ENCODE measurements around the gene PKDREJ.
"Not testable (repeated sequence)": the region's sequence is repeated elsewhere in the genome, so short reads cannot be mapped to it uniquely, and the experiment has no call there.

Gene PKDREJ

DNA sequence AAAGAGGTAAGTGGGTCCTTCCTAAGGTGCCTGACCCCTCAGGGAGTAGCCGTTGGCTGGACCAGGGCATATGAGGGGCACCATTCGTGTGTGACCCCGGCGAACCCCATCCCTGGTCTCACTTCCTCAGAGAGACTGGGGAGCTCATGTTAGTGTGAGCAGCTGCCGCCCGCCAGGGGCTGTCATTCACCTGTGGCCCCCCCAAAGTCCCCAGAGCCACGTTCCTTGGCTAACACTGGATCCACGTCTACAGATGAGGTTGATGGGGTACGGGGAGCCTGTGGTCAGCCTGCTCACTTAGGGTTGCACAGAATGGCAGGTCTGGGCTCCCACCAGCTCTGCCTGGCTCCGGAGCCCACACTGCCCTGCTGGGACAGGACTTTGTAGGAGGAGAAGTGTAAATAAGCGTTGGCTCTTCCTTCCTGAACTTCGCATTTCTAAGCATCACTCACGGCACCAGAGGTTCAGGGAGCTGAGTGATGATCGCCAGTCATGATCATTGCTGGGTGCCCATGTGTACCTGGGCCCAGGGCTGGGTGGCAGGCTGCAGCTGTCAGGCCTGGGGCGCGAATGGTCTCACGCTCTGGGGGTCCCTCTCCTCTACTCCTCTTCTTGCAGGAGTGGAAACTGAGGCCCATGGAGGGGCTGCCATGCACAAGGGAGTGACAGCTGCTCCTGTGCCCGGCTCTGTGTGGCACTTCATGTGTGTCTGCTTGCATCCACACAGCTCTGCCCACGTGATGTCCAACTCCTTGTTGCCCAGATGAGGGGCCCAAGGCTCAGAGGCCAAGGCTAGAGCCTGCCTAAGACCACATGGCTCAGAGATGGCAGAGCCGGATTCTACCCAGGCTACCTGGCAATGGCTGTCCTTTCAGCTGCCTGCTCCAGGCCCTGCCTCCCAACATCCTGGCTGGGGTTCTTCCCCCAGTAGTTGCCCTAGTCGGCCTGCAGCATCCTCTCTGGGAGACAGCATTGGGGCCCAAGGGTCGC is 15.8 kb upstream of the PKDREJ start:
- H3K9me3 Mint-ChIP-seq: no peaks in the 10 kb centered on the region
- H3K27ac Mint-ChIP-seq: no peak overlapping the region
- no peak for DNase-seq
- H3K4me1 Mint-ChIP-seq (ENCODE audit: low read depth): no peaks in the 10 kb centered on the region
- peaks cover 42% of the 10 kb centered on the region for H3K36me3 Mint-ChIP-seq (ENCODE audit: low read depth)
- no peak overlapping the region for H3K4me3 Mint-ChIP-seq
- no peaks in the 10 kb centered on the region for H3K27me3 Mint-ChIP-seq

DNA sequence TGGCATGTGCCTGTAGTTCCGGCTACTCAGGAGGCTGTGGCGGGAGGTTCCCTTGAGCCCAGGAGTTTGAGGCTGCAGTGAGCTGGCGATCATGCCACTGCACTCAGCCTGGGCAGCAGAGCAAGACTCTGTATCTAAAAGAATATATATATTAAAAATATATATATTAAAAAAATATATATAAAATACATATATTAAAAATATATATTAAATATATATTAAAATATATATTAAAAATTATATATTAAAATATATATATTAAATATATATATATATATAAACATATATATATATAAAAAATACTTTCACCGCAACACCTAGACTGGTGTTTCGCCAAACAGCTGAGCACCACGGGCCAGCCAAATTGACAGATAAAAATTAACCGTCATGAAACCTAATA is 13.4 kb upstream of the PKDREJ start:
- H3K4me3 Mint-ChIP-seq: no peak overlapping the region
- H3K9me3 Mint-ChIP-seq: no peaks in the 10 kb centered on the region
- no peaks in the 10 kb centered on the region for H3K4me1 Mint-ChIP-seq (ENCODE audit: low read depth)
- no peaks in the 10 kb centered on the region for H3K27me3 Mint-ChIP-seq
- no peak for DNase-seq
- peaks cover 44% of the 10 kb centered on the region for H3K36me3 Mint-ChIP-seq (ENCODE audit: low read depth)
- H3K27ac Mint-ChIP-seq: no peak overlapping the region

DNA sequence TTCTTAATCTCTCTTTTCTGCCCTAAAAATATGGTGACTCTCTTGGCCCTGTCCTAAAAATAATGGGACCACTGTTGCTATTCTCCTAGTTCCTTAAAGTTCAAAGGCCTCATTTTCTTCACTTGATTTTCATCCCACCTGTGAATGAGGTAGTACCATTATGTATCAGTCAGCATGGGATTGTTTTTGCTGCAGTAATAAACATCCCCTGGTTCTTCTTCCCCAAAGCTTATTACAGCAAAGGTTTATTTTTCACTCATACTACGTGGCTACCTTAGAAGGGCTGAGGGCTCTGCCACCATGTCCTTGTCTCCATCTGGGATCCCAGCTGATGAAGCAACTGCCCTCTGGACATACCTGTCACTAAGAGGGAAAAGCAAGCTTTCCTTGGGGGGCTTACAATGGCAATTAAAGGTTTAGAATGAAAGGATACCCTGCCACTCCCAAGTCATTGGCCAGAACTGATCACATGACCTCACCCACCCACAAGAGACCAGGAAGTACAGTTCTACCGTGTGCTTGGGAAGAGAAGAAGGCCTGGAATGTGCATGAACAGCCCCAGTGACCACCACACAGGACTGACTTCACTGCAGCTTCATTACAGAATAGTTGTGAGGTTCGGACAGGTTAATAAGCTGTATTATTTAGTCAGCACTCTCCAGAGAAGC is 12.4 kb upstream of the PKDREJ start:
- peaks cover 38% of the 10 kb centered on the region for H3K36me3 Mint-ChIP-seq (ENCODE audit: low read depth)
- no peak overlapping the region for H3K4me3 Mint-ChIP-seq
- DNase-seq: no peak
- H3K4me1 Mint-ChIP-seq (ENCODE audit: low read depth): no peaks in the 10 kb centered on the region
- no peaks in the 10 kb centered on the region for H3K9me3 Mint-ChIP-seq
- H3K27ac Mint-ChIP-seq: no peak overlapping the region
- no peaks in the 10 kb centered on the region for H3K27me3 Mint-ChIP-seq

DNA sequence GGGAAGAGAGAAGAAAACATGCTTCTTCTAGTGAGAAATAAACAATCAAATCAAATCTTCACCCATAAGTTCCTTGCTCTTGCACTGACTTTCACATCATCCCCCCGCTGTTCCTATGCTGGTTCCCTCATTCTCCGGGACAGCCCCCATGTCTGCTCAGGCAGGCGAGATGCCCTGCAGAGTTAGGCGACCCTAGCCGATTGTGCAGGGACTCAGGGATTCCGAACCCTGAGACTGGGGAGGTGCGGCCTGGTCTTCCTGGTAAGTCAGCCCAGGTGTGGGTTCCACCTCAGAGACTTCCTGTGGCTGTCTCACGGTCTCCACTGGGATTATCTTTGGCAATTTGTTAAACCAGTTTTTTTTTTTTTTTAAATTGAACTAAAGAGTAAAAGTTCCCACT is 11.2 kb upstream of the PKDREJ start:
- no peak for DNase-seq
- peaks cover 7% of the 10 kb centered on the region for H3K4me1 Mint-ChIP-seq (ENCODE audit: low read depth)
- H3K36me3 Mint-ChIP-seq (ENCODE audit: low read depth): peaks cover 38% of the 10 kb centered on the region

DNA sequence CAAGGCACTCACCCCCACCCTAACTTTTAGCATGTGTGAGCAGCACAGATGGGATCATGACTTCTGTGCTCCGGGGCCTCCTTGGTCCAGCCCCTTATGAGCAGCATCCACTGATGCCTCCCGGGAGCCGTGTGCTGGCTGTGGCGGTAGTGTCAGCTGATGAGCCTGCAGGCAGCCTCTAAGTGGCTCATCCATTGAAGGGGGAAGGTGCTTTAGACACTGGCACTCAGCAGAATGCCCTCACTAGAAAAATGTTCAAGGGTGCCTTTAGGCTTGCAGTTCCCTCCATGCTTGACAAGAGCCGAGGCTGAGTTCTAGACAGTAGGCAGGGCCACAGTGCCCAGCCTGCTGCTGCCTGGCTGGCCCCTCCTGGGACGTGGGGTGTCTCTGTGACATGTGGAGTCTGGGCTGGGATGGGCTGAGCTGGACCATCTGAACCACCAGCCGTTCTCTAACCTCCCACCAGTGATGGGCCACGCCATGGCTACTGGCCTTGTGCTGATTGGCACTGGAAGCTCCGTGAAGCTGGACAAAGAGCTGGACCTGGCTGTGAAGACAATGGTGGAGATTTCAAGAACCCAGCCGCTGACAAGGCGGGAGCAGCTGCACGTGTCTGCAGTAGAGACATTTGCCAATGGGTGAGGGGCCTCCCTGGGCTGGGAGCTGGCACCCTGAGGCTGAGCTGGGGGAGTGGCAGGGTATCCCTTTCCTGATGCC is 10.4 kb upstream of the PKDREJ start:
- Mint-ChIP-seq H3K27ac (no peak overlapping the region), H3K4me1 (ENCODE audit: low read depth) (peaks cover 12% of the 10 kb centered on the region), H3K36me3 (ENCODE audit: low read depth) (peaks cover 35% of the 10 kb centered on the region), H3K9me3 (no peaks in the 10 kb centered on the region), H3K4me3 (no peak overlapping the region), H3K27me3 (no peaks in the 10 kb centered on the region)
- no peak for DNase-seq

More for the DNA sequence above, 11.2 kb upstream of the PKDREJ start:
- no peak overlapping the region for H3K4me3 Mint-ChIP-seq
- no peaks in the 10 kb centered on the region for H3K9me3 Mint-ChIP-seq
- H3K27me3 Mint-ChIP-seq: no peaks in the 10 kb centered on the region
- no peak overlapping the region for H3K27ac Mint-ChIP-seq

DNA sequence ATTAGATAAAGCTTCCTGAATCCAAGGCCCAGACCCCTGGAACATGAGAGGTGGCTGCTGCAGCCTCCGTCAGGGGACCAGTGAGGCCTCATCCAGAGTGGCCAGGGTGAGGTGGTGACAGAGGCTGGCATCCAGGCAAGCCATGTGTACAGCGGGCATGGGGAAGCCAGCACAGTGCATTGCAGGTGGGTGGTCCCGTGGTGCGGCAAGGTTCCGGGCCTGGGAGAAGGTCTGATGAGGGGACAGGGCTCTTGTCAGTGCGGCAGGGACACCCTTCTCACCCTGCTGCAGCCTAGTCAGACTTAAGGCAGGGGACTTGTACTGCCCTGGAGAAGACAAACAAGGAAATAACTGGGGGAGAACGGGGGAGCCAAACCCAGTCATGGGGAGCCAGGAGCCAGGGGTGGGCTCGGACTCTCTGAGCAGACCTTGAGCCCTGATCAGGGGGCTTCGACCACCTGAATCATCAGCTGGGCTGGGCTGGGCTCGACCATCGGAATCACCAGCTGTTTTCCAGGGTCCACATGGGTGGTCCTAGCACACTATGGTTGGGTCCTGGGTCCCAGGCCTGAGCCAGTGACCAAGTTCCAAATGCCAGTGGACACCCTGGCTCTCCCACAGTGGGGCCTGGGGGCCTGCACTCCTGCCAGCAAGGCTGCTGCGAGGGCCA is 9.8 kb upstream of the PKDREJ start:
- H3K9me3 Mint-ChIP-seq: no peaks in the 10 kb centered on the region
- H3K4me1 Mint-ChIP-seq (ENCODE audit: low read depth): peaks cover 15% of the 10 kb centered on the region
- no peak overlapping the region for H3K4me3 Mint-ChIP-seq
- no peaks in the 10 kb centered on the region for H3K27me3 Mint-ChIP-seq
- no peak for DNase-seq
- H3K36me3 Mint-ChIP-seq (ENCODE audit: low read depth): peaks cover 28% of the 10 kb centered on the region
- H3K27ac Mint-ChIP-seq: no peak overlapping the region

DNA sequence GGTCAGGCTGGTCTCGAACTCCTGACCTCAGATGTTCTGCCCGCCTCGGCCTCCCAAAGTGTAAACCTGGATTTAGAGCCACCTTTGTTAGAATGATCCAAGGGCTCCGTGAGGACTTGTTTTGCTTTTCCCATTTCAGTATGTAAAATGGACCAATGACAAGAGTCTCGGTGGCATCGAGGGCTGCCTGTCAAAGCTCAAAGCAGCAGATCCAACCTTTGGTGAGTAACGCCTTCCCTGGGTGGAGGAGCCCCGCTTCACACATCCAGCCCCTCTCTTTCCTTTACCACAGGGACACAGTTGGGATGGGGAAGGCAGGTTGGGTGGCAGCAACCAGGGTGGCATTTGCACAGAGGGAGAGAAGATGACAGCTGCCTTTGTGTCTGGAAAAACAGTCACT is 9.1 kb upstream of the PKDREJ start:
- DNase-seq: no peak
- peaks cover 31% of the 10 kb centered on the region for H3K36me3 Mint-ChIP-seq (ENCODE audit: low read depth)
- peaks cover 4% of the 10 kb centered on the region for H3K27me3 Mint-ChIP-seq
- no peak overlapping the region for H3K27ac Mint-ChIP-seq
- H3K4me3 Mint-ChIP-seq: no peak overlapping the region
- H3K9me3 Mint-ChIP-seq: no peaks in the 10 kb centered on the region
- H3K4me1 Mint-ChIP-seq (ENCODE audit: low read depth): peaks cover 20% of the 10 kb centered on the region

DNA sequence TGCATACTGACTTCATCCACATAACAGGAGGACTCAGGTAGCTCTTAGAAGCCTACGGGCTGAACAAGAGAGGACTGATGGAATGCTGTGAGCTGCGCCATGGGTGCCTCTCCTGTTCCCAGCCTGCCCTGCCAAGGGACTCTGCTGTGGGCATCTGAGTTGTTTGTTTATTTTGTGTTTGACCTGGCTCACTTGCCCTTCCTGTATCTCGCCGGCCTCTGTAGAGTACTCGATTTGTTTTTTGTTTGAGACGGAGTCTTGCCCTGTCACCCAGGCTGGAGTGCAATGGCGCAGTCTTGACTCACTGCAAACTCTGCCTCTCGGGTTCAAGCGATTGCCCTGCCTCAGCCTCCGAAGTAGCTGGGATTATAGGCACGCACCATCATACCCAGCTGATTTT is 6.4 kb upstream of the PKDREJ start:
- H3K36me3 Mint-ChIP-seq (ENCODE audit: low read depth): peaks cover 13% of the 10 kb centered on the region
- H3K9me3 Mint-ChIP-seq: peaks cover 5% of the 10 kb centered on the region
- peak overlapping the region; percentile 59 for H3K27ac Mint-ChIP-seq
- H3K4me3 Mint-ChIP-seq: peak overlapping the region; percentile 30
- DNase-seq: no peak
- peaks cover 22% of the 10 kb centered on the region for H3K4me1 Mint-ChIP-seq (ENCODE audit: low read depth)
- H3K27me3 Mint-ChIP-seq: peaks cover 26% of the 10 kb centered on the region

DNA sequence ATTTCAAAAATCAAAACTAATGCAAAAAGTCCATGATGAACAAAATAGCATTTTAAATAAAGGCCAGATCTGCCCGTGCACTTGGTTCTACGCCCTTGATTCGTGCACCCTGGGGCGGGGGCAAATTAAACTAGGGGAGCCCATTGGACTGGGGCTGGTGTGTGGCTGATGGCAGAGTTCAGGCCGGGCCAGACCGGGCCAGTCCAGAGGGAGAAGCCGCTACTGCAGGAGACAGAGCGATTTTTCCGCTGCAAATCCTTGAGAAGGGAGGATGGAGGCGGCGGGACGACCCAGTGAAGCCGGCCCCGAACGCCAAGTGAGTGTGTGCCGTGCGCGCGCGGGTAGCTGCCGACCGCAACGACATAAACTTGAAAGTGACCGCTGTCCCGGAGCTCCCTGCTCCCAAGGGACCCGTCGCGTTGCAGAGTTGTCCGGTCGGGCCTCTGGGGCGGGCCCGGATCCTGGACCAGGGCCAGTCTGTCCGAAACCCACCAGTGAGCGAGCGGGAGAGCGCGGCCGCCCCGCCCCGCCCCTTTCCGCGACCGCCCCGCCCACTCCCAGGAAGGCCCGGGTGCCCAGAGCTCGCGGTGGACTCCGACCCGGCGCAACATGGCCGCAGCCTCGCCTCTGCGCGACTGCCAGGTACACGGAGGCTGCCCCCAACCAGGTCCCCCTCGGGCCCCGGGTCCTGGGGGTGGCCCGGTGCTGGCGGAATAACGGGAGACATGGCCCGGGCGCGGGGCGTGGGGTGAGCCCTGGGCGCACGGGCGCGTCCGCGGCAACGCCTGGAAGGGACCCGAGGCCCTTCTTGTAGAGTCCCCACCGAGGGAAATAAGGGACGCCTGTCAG is 4.5 kb upstream of the PKDREJ start, which contains the start of gene TTC38:
Gene TTC38 (plus strand): TSS at position 578 of the 849 bp plus-strand sequence. CDS start 32 bp downstream, at position 610.
- peaks cover 22% of the 10 kb centered on the region for H3K4me1 Mint-ChIP-seq (ENCODE audit: low read depth)
- peaks cover 6% of the 10 kb centered on the region for H3K36me3 Mint-ChIP-seq (ENCODE audit: low read depth)
- peak within 1 kb of the TSS; percentile 71 for H3K27ac Mint-ChIP-seq
- H3K9me3 Mint-ChIP-seq: peaks cover 5% of the 10 kb centered on the region
- DNase-seq: peak; percentile 73
- H3K4me3 Mint-ChIP-seq: peak within 1 kb of the TSS; percentile 84
- H3K27me3 Mint-ChIP-seq: peaks cover 41% of the 10 kb centered on the region

DNA sequence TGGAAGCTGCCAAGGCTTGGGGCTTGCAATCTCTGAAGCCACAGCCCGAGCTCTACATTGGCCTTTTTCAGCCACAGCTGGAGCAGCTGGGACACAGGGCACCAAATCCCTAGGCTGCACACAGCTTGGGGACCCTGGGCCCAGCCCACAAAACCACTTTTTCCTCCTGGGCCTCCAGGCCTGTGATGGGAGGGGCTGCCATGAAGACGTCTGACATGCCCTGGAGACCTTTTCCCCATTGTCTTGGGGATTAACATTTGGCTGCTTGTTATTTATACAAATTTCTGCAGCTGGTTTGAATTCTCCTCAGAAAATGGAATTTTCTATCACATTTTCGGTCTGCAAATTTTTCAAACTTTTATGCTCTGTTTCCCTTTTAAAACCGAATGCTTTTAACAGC is 2.5 kb upstream of the PKDREJ start:
- H3K4me1 Mint-ChIP-seq (ENCODE audit: low read depth): peaks cover 27% of the 10 kb centered on the region
- not testable (repeated sequence) for H3K36me3 Mint-ChIP-seq (ENCODE audit: low read depth); H3K4me3 Mint-ChIP-seq; H3K9me3 Mint-ChIP-seq; H3K27ac Mint-ChIP-seq; DNase-seq
- H3K27me3 Mint-ChIP-seq: peaks cover 61% of the 10 kb centered on the region

DNA sequence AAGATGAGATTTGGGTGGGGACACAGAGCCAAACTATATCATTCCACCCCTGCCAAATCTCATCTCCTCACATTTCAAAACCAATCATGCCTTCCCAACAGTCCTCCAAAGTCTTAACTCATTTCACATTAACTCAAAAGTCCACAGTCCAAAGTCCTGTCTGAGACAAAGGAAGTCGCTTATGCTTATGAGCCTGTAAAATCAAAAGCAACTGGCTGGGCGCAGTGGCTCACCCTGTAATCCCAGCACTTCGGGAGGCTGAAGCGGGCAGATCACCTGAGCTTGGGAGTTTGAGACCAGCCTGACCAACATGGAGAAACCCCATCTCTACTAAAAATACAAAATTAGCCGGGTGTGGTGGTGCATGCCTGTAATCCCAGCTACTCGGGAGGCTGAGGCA is 1.4 kb upstream of the PKDREJ start:
- peaks cover 72% of the 10 kb centered on the region for H3K27me3 Mint-ChIP-seq
- not testable (repeated sequence) for H3K36me3 Mint-ChIP-seq (ENCODE audit: low read depth); H3K4me3 Mint-ChIP-seq; H3K9me3 Mint-ChIP-seq; DNase-seq; H3K27ac Mint-ChIP-seq
- peaks cover 22% of the 10 kb centered on the region for H3K4me1 Mint-ChIP-seq (ENCODE audit: low read depth)

DNA sequence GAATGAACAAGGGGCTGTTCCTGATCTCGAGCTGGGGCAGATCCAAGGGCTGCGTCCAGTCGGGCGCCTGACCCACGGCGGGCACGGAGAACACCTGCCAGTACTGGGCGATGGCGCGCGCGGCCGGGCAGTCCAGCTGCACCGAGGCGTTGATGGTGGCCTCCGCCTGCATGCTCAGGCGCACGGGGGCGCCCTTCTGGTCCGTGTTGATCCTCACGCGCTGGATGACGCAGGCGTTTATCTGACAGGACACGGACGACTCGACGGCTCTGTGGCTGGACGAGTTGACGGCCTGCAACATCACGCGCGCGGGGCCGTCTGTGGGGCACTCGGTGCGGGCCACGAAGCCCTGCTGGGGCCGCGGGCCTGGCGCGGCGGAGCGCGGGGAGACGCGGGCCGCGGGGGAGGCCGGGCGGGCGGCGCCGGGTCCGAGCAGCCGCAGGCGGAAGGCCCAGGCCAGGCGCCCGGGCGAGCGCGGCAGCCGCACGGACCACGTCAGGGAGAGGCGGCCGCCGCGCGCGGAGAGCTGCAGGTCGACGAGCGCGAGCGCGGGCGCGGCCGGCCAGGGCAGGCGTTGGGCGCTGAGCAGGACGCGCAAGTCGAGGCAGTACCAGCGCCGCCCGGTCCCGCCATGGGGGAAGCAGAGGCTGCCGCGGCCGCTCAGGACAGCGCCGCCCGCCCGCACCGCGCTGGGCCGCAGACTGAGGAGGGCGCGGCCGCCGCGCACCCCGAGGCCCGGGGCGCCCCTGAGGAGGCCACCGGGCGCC is 511 bp downstream of the PKDREJ start:
- Mint-ChIP-seq H3K4me3 (no peak overlapping the region), H3K4me1 (ENCODE audit: low read depth) (peaks cover 11% of the 10 kb centered on the region), H3K27ac (no peak overlapping the region), H3K36me3 (ENCODE audit: low read depth) (peaks cover 4% of the 10 kb centered on the region), H3K27me3 (peaks cover 91% of the 10 kb centered on the region), H3K9me3 (peaks cover 8% of the 10 kb centered on the region)
- peak; percentile 50 for DNase-seq

DNA sequence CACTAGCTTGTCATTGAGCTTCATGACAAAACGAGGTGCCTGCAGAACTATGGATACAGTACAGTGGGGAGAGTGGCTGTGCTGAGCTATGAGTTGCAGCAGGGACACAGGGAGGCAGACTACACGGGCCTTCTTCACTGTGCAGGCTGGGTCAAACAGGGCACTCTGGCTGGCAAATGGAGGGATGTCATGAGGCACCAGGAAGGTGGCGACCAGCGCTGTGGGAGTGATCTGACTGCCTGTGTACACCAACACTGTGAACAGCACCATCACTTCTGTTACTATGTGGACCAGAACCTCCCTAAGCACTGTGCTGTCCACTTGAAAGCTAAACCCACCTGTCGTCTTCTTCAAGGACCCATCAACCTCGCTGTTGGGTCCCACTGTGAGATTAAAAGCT is 3.1 kb downstream of the PKDREJ start:
- H3K27me3 Mint-ChIP-seq: peaks cover 71% of the 10 kb centered on the region
- peaks cover 3% of the 10 kb centered on the region for H3K9me3 Mint-ChIP-seq
- peaks cover 5% of the 10 kb centered on the region for H3K4me1 Mint-ChIP-seq (ENCODE audit: low read depth)
- no peak overlapping the region for H3K27ac Mint-ChIP-seq
- no peaks in the 10 kb centered on the region for H3K36me3 Mint-ChIP-seq (ENCODE audit: low read depth)
- peak; percentile 7 for DNase-seq
- no peak overlapping the region for H3K4me3 Mint-ChIP-seq
